Colon (tissue), 2 donors: ENCODE results near the gene CDO1.

Experiments
- FAIRE-seq: peaks from 2 replicates; lab custom pipeline; 2012; peaks lifted over from hg19 to GRCh38; lab: Jason Lieb, UNC
- donor health status: control.
- donor health status: control.

The CDO1 gene

GRCh38 chr5:115816226-115817081, at the start of gene CDO1:
Gene CDO1, minus strand, starts transcription at chr5:115816659. Its CDS starts 262 bp downstream, at chr5:115816397.
- FAIRE-seq: no peak

- no peak for FAIRE-seq
These were observed 42.9 kb upstream of the CDO1 start for GRCh38 chr5:115859378-115859777.

- FAIRE-seq: no peak
These were observed 41.9 kb upstream of the CDO1 start for GRCh38 chr5:115858396-115858795.

GRCh38 chr5:115857626-115858349, 41.3 kb upstream of the CDO1 start:
- FAIRE-seq: no peak

- FAIRE-seq: no peak
These were observed 40.6 kb upstream of the CDO1 start for GRCh38 chr5:115857057-115857479.

- no peak for FAIRE-seq
These were observed 39.5 kb upstream of the CDO1 start for GRCh38 chr5:115855959-115856358.

GRCh38 chr5:115854139-115854538, 37.7 kb upstream of the CDO1 start:
- FAIRE-seq: no peak

GRCh38 chr5:115850744-115851416, 34.4 kb upstream of the CDO1 start:
- no peak for FAIRE-seq

- no peak for FAIRE-seq
These were observed 32.9 kb upstream of the CDO1 start for GRCh38 chr5:115849258-115849798.

- FAIRE-seq: no peak
These were observed 30.8 kb upstream of the CDO1 start for GRCh38 chr5:115847290-115847689.

- no peak for FAIRE-seq
These were observed 27.9 kb upstream of the CDO1 start for GRCh38 chr5:115844321-115844817.

GRCh38 chr5:115843444-115844130, 27.1 kb upstream of the CDO1 start:
- FAIRE-seq: no peak

GRCh38 chr5:115842952-115843351, 26.5 kb upstream of the CDO1 start:
- FAIRE-seq: no peak

- FAIRE-seq: no peak
These were observed 25.9 kb upstream of the CDO1 start for GRCh38 chr5:115842089-115842935.

- no peak for FAIRE-seq
These were observed 25.1 kb upstream of the CDO1 start, which contains the start of the genes AP3S1 and ATG12 for GRCh38 chr5:115841382-115842088. Gene AP3S1, plus strand, starts transcription at chr5:115841935. Its CDS starts 103 bp downstream, at chr5:115842038. Gene ATG12, minus strand, starts transcription at chr5:115841565. Its CDS starts 13 bp downstream, at chr5:115841552.

- no peak for FAIRE-seq
These were observed 24.4 kb upstream of the CDO1 start for GRCh38 chr5:115840873-115841272.

- no peak for FAIRE-seq
These were observed 22.5 kb upstream of the CDO1 start for GRCh38 chr5:115838885-115839518.

- FAIRE-seq: no peak
These were observed 19.0 kb upstream of the CDO1 start for GRCh38 chr5:115835481-115835880.

GRCh38 chr5:115831163-115831768, 14.8 kb upstream of the CDO1 start:
- no peak for FAIRE-seq
